ENCODE results near the gene ZBED5. TPM values are rescaled to one million over a fixed set of nuclear protein-coding genes. Genes with fewer than 3 reads are reported as not detected.
"Not testable (repeated sequence)": the region's sequence is repeated elsewhere in the genome, so short reads cannot be mapped to it uniquely, and the experiment has no call there.

The ZBED5 gene
- total RNA-seq, 1 donor from 2014 or later, result 29.0 TPM

- DNase-seq (ENCODE audit: low read depth), result no peak
- H3K27me3 ChIP-seq (ENCODE audit: control insufficient read depth, insufficient read depth, low read length), result no peaks in the 10 kb centered on the region
- TF ChIP-seq CTCF (IDR thresholded peaks at IDR 0.05; ENCODE audit: insufficient read depth, low read length, poor library complexity, severe bottlenecking), result no peak
- H3K36me3 ChIP-seq (ENCODE audit: control insufficient read depth, insufficient read depth, low read length), result no peaks in the 10 kb centered on the region
- no peak overlapping the region for H3K4me3 ChIP-seq (ENCODE audit: low read depth, low read length)
Observed at GRCh38 chr11:10885703-10886363, 28.0 kb upstream of the ZBED5 start.

GRCh38 chr11:10884292-10884691 lies 26.4 kb upstream of the ZBED5 start:
- not testable (repeated sequence) for DNase-seq (ENCODE audit: low read depth); H3K36me3 ChIP-seq (ENCODE audit: control insufficient read depth, insufficient read depth, low read length); H3K27me3 ChIP-seq (ENCODE audit: control insufficient read depth, insufficient read depth, low read length); H3K4me3 ChIP-seq (ENCODE audit: low read depth, low read length)

- no peak for DNase-seq (ENCODE audit: low read depth)
- Histone ChIP-seq H3K36me3 (ENCODE audit: control insufficient read depth, insufficient read depth, low read length) (no peaks in the 10 kb centered on the region), H3K27me3 (ENCODE audit: control insufficient read depth, insufficient read depth, low read length) (no peaks in the 10 kb centered on the region), H3K4me3 (ENCODE audit: low read depth, low read length) (no peak overlapping the region)
- TF ChIP-seq CTCF (IDR thresholded peaks at IDR 0.05; ENCODE audit: insufficient read depth, low read length, poor library complexity, severe bottlenecking), result no peak
Observed at GRCh38 chr11:10881892-10882291, 24.0 kb upstream of the ZBED5 start.

GRCh38 chr11:10878408-10879214 lies 20.8 kb upstream of the ZBED5 start:
- TF ChIP-seq CTCF (IDR thresholded peaks at IDR 0.05; ENCODE audit: insufficient read depth, low read length, poor library complexity, severe bottlenecking), result peak; percentile 81
- Histone ChIP-seq H3K36me3 (ENCODE audit: control insufficient read depth, insufficient read depth, low read length) (no peaks in the 10 kb centered on the region), H3K4me3 (ENCODE audit: low read depth, low read length) (no peak overlapping the region), H3K27me3 (ENCODE audit: control insufficient read depth, insufficient read depth, low read length) (no peaks in the 10 kb centered on the region)
- no peak for DNase-seq (ENCODE audit: low read depth)

- no peak for TF ChIP-seq CTCF (IDR thresholded peaks at IDR 0.05; ENCODE audit: insufficient read depth, low read length, poor library complexity, severe bottlenecking)
Observed at GRCh38 chr11:10876158-10876557, 18.3 kb upstream of the ZBED5 start.

GRCh38 chr11:10875430-10876021 lies 17.7 kb upstream of the ZBED5 start:
- no peak overlapping the region for H3K4me3 ChIP-seq (ENCODE audit: low read depth, low read length)
- H3K27me3 ChIP-seq (ENCODE audit: control insufficient read depth, insufficient read depth, low read length), result no peaks in the 10 kb centered on the region
- no peak for DNase-seq (ENCODE audit: low read depth)
- no peaks in the 10 kb centered on the region for H3K36me3 ChIP-seq (ENCODE audit: control insufficient read depth, insufficient read depth, low read length)
- TF ChIP-seq CTCF (IDR thresholded peaks at IDR 0.05; ENCODE audit: insufficient read depth, low read length, poor library complexity, severe bottlenecking), result no peak

More at GRCh38 chr11:10876158-10876557, 18.3 kb upstream of the ZBED5 start:
- no peaks in the 10 kb centered on the region for H3K36me3 ChIP-seq (ENCODE audit: control insufficient read depth, insufficient read depth, low read length)
- no peak for DNase-seq (ENCODE audit: low read depth)
- no peaks in the 10 kb centered on the region for H3K27me3 ChIP-seq (ENCODE audit: control insufficient read depth, insufficient read depth, low read length)
- H3K4me3 ChIP-seq (ENCODE audit: low read depth, low read length), result no peak overlapping the region
